GM23338 (cell line): ENCODE data around the gene MYLK.

Source experiments
- CREB1 ChIP-seq: fragments of 250-450 bp; sonication (Bioruptor Pico); IDR thresholded peaks from 2 replicates; pipeline ENCODE4 v1.5.0; 2020; ENCODE audit warnings: low read depth, mild to moderate bottlenecking, moderate library complexity
- EZH2 ChIP-seq: fragments of 200-600 bp; sonication (generic); IDR thresholded peaks from one replicate; pipeline ENCODE4 v1.8.0; 2017; ENCODE audit warnings: antibody characterized with exemption, mild to moderate bottlenecking, low read depth; ENCODE audit not compliant: unreplicated experiment
- EZH2phosphoT487 ChIP-seq: fragments of 200-600 bp; sonication (generic); IDR thresholded peaks from one replicate; pipeline ENCODE4 v1.8.1; 2018; ENCODE audit warnings: antibody characterized with exemption; ENCODE audit not compliant: unreplicated experiment
- NANOG ChIP-seq: IDR thresholded peaks from 2 replicates; pipeline ENCODE4 v1.6.1; 2016; ENCODE audit warnings: antibody characterized with exemption, borderline replicate concordance
- POLR2AphosphoS5 ChIP-seq: IDR thresholded peaks from 2 replicates; pipeline ENCODE4 v1.6.1; 2016; ENCODE audit warnings: antibody characterized with exemption, low read depth
- STAT1 ChIP-seq: IDR thresholded peaks from one replicate; pipeline ENCODE4 v1.6.1; 2016; ENCODE audit warnings: antibody characterized with exemption; ENCODE audit not compliant: unreplicated experiment
- TF ChIP-seq, protein P1 (sequence below), 2 experiments: fragments of 200-600 bp in 1 of 2; sonication (generic) in 1 of 2; conservative IDR thresholded peaks; 2 replicates each; pipeline versions ENCODE4 v1.5.1 to v1.6.1; 2016 to 2017; ENCODE audit warnings: antibody characterized with exemption in 2 of 2, low read depth in 2 of 2, mild to moderate bottlenecking in 2 of 2, moderate library complexity in 1 of 2
- TF ChIP-seq, protein P2 (sequence below): IDR thresholded peaks from one replicate; pipeline ENCODE4 v1.6.1; 2018; ENCODE audit warnings: antibody characterized with exemption; ENCODE audit not compliant: unreplicated experiment

GRCh38 chr3:123640311-123640710 lies 243.8 kb downstream of the MYLK start:
- TF ChIP-seq, protein P1, sequence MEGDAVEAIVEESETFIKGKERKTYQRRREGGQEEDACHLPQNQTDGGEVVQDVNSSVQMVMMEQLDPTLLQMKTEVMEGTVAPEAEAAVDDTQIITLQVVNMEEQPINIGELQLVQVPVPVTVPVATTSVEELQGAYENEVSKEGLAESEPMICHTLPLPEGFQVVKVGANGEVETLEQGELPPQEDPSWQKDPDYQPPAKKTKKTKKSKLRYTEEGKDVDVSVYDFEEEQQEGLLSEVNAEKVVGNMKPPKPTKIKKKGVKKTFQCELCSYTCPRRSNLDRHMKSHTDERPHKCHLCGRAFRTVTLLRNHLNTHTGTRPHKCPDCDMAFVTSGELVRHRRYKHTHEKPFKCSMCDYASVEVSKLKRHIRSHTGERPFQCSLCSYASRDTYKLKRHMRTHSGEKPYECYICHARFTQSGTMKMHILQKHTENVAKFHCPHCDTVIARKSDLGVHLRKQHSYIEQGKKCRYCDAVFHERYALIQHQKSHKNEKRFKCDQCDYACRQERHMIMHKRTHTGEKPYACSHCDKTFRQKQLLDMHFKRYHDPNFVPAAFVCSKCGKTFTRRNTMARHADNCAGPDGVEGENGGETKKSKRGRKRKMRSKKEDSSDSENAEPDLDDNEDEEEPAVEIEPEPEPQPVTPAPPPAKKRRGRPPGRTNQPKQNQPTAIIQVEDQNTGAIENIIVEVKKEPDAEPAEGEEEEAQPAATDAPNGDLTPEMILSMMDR (conservative IDR thresholded peaks at IDR 0.05; ENCODE audit: low read depth in 2 of 2), result no peak
- TF ChIP-seq NANOG, result no peak
- no peak for TF ChIP-seq STAT1
- TF ChIP-seq POLR2AphosphoS5, result no peak
- TF ChIP-seq CREB1 (CRISPR knock-in tag), result no peak
- no peak for TF ChIP-seq EZH2phosphoT487
- no peak for TF ChIP-seq EZH2
- TF ChIP-seq, protein P2, sequence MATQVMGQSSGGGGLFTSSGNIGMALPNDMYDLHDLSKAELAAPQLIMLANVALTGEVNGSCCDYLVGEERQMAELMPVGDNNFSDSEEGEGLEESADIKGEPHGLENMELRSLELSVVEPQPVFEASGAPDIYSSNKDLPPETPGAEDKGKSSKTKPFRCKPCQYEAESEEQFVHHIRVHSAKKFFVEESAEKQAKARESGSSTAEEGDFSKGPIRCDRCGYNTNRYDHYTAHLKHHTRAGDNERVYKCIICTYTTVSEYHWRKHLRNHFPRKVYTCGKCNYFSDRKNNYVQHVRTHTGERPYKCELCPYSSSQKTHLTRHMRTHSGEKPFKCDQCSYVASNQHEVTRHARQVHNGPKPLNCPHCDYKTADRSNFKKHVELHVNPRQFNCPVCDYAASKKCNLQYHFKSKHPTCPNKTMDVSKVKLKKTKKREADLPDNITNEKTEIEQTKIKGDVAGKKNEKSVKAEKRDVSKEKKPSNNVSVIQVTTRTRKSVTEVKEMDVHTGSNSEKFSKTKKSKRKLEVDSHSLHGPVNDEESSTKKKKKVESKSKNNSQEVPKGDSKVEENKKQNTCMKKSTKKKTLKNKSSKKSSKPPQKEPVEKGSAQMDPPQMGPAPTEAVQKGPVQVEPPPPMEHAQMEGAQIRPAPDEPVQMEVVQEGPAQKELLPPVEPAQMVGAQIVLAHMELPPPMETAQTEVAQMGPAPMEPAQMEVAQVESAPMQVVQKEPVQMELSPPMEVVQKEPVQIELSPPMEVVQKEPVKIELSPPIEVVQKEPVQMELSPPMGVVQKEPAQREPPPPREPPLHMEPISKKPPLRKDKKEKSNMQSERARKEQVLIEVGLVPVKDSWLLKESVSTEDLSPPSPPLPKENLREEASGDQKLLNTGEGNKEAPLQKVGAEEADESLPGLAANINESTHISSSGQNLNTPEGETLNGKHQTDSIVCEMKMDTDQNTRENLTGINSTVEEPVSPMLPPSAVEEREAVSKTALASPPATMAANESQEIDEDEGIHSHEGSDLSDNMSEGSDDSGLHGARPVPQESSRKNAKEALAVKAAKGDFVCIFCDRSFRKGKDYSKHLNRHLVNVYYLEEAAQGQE, result no peak
